Measurements from ENCODE around the gene LRRC38. TPM values are rescaled to one million over a fixed set of nuclear protein-coding genes. Genes with fewer than 3 reads are reported as not detected.

LRRC38 gene
- total and polyA plus RNA-seq, 2 of the 4 experiments (the other 2 are of a cell fraction): not detected

DNA sequence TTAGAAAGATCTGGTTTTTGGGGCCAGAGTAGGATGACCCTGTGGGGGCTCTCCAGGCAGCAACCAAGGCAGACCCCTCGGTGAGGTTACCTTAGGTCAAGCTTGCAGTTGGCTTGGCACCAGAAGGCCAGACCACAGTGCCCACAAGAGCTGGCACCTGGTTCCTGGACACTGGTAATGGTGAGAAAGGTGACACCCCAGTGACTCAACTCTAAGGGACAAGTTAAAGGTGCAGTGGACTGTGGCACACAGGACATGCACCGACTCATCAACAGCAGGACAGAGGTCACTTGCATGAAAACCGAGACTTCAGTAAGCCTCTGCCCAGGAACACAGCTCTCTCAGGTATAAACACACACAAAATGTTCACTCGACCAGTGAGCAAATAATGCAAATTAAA lies 6.7 kb downstream of the LRRC38 start:
- intact Hi-C loops (cut with micrococcal nuclease): no loop called here
- POLR2A ChIA-PET (ENCODE audit: unreplicated experiment): no interaction called here

More for the DNA sequence above, 6.7 kb downstream of the LRRC38 start:
- WGBS, 2 experiments (ENCODE audit: extremely low coverage in 2 of 2, insufficient read length in 1 of 2): no CpG with 5 or more reads among the region's 4 CpGs
- no peak overlapping the region for H3K4me3 ChIP-seq (ENCODE audit: insufficient read depth, low read depth, low read length)
- no peak overlapping the region for H2BK20ac ChIP-seq (ENCODE audit: low read depth, low read length)
- no peak for DNase-seq
- H2AK9ac ChIP-seq (replicated peaks; ENCODE audit: low read depth, low read length, poor library complexity): no peak overlapping the region
- H3K23ac ChIP-seq (ENCODE audit: low read depth, low read length): no peak overlapping the region
- H3K27ac ChIP-seq (ENCODE audit: insufficient read depth, low read length): no peak overlapping the region
- BruUV-seq (replicated peaks): no TSS peak
- H3K27me3 ChIP-seq (ENCODE audit: control insufficient read depth, insufficient read depth, low read length): no peaks in the 10 kb centered on the region
- no peaks in the 10 kb centered on the region for H3K9me1 ChIP-seq (ENCODE audit: insufficient read depth, low read length)
- no peaks in the 10 kb centered on the region for H3K79me1 ChIP-seq (ENCODE audit: low read depth in 1 of 2, low read length in 2 of 2)
- in situ Hi-C loops (cut with MboI; ENCODE audit: low sequenced_read_pairs): no loop called here
- H3K36me3 ChIP-seq (ENCODE audit: control insufficient read depth, insufficient read depth, low read length): no peaks in the 10 kb centered on the region
- H4K20me1 ChIP-seq (ENCODE audit: insufficient read depth, low read length): no peaks in the 10 kb centered on the region
- CTCF ChIA-PET: no interaction called here
- H3K4me2 ChIP-seq (ENCODE audit: low read depth, low read length): no peak overlapping the region
- no peak overlapping the region for H3K9ac ChIP-seq (ENCODE audit: low read depth, low read length)
- H3K4ac ChIP-seq (ENCODE audit: low read depth, low read length): no peak overlapping the region
- no peak overlapping the region for H4K8ac ChIP-seq (ENCODE audit: low read depth in 2 of 2, low read length in 2 of 2)
- no peak overlapping the region for H2BK120ac ChIP-seq (ENCODE audit: low read depth, low read length)
- H3K14ac ChIP-seq (replicated peaks; ENCODE audit: low read depth, low read length): no peak overlapping the region
- dilution Hi-C loops (cut with HindIII; ENCODE audit: low sequenced_read_pairs, unreplicated experiment): no loop called here
- H2AFZ ChIP-seq (replicated peaks; ENCODE audit: low read length, poor library complexity): no peak overlapping the region
- no peak overlapping the region for H4K5ac ChIP-seq (ENCODE audit: low read depth, low read length)
- no peak overlapping the region for H2AK5ac ChIP-seq (ENCODE audit: low read depth, low read length)
- no peak overlapping the region for H3K56ac ChIP-seq (ENCODE audit: extremely low read depth, insufficient read depth, low read length)
- no peak for ATAC-seq (ENCODE audit: low read depth)
- H2BK5ac ChIP-seq (ENCODE audit: low read depth, low read length, poor library complexity, severe bottlenecking): no peak overlapping the region
- no peak overlapping the region for H4K91ac ChIP-seq (ENCODE audit: insufficient read depth, low read depth, low read length)
- H3K9me3 ChIP-seq (ENCODE audit: control insufficient read depth, insufficient read depth, low read length): peaks cover 38% of the 10 kb centered on the region
- no peaks in the 10 kb centered on the region for H3K4me1 ChIP-seq (ENCODE audit: control insufficient read depth, insufficient read depth, low read length)
- H2BK15ac ChIP-seq (ENCODE audit: low read depth, low read length): no peak overlapping the region
- no peak for TF ChIP-seq BHLHE40 (IDR thresholded peaks at IDR 0.05; ENCODE audit: low read depth, low read length)
- TF ChIP-seq POLR2A (IDR thresholded peaks at IDR 0.05; ENCODE audit: low read depth, low read length): no peak
- TF ChIP-seq RFX5 (IDR thresholded peaks at IDR 0.05; ENCODE audit: low read depth, low read length): no peak
- no peak for TF ChIP-seq FOS (IDR thresholded peaks at IDR 0.05; ENCODE audit: low read depth, low read length)
- TF ChIP-seq MAZ (IDR thresholded peaks at IDR 0.05; ENCODE audit: borderline replicate concordance, low read depth, low read length): no peak
- no peak for TF ChIP-seq MXI1 (IDR thresholded peaks at IDR 0.05; ENCODE audit: borderline replicate concordance, low read depth, low read length)
- TF ChIP-seq MAFK (IDR thresholded peaks at IDR 0.05; ENCODE audit: low read depth, low read length): no peak
- no peak for TF ChIP-seq SMC3 (IDR thresholded peaks at IDR 0.05; ENCODE audit: low read depth, low read length)
- TF ChIP-seq, protein P1, sequence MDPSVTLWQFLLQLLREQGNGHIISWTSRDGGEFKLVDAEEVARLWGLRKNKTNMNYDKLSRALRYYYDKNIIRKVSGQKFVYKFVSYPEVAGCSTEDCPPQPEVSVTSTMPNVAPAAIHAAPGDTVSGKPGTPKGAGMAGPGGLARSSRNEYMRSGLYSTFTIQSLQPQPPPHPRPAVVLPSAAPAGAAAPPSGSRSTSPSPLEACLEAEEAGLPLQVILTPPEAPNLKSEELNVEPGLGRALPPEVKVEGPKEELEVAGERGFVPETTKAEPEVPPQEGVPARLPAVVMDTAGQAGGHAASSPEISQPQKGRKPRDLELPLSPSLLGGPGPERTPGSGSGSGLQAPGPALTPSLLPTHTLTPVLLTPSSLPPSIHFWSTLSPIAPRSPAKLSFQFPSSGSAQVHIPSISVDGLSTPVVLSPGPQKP (IDR thresholded peaks at IDR 0.05; ENCODE audit: borderline replicate concordance, low read depth, low read length): no peak
- TF ChIP-seq, protein P2, sequence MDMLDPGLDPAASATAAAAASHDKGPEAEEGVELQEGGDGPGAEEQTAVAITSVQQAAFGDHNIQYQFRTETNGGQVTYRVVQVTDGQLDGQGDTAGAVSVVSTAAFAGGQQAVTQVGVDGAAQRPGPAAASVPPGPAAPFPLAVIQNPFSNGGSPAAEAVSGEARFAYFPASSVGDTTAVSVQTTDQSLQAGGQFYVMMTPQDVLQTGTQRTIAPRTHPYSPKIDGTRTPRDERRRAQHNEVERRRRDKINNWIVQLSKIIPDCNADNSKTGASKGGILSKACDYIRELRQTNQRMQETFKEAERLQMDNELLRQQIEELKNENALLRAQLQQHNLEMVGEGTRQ (IDR thresholded peaks at IDR 0.05; ENCODE audit: low read depth, low read length): no peak
- no peak for TF ChIP-seq CHD1 (IDR thresholded peaks at IDR 0.05; ENCODE audit: low read depth, low read length)
- no peak for TF ChIP-seq RAD21 (IDR thresholded peaks at IDR 0.05; ENCODE audit: low read length)
- TF ChIP-seq CEBPB (IDR thresholded peaks at IDR 0.05; ENCODE audit: low read depth, low read length): no peak
- no peak for TF ChIP-seq RCOR1 (IDR thresholded peaks at IDR 0.05; ENCODE audit: insufficient replicate concordance, low read length)
- TF ChIP-seq NFE2L2 (IDR thresholded peaks at IDR 0.05; ENCODE audit: low read depth, low read length): no peak
- H3K18ac ChIP-seq (ENCODE audit: low read depth, low read length): no peak overlapping the region
